NOMO-1 treated with dmso at 0.1 percent for 144 hours (cell line): ENCODE measurements around the gene OR52I2.

Experiments used
- DNase-seq: peaks from one replicate; lab custom pipeline; 2025; ENCODE audit not compliant: unreplicated experiment; lab: John Stamatoyannopoulos, UW

OR52I2 gene

DNA sequence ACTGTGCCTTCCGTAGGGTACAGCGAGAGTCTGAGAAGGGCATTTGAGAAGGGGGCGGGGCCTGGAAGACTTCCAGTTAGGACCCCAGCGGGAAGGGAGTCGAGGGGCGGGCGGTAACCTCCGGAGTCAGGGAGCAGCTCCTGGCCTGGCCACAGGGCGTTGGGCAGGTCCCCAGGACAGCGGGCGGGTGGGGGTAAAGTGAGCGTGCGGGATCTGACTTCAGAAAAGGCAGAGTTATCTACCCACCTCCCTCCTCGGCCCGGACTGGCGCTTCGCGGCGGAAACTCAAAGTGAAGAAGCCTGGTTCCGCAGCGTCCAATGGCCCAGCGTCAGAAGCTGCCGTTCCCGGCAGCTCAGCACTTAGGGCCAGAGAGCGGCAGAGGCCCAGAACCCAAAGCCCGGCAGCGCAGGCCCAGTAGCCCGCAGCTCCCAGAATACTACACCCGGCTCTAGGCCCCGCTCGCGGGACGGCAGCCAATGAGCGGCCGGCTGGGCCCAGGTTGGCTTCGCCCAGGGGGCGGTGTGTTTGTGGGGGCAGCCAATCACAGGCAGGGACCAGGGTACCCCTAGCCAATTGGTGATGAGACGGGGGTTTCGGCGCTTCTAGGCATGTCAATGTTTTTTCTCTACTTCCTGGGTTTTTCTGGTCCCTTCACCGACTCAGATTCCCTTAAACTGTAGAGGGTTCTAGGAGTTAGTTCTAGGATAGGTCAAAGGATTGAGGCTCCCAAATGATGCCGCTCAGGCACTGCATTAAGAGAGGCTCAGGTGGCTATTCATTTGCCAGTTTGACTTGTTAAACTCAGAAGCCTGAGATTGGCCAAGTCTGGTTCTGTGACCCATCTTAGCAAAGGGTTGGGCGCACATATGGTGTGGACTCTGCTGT, 26.5 kb downstream of the OR52I2 start, which contains the start of gene TRIM68:
Gene TRIM68 (minus strand): TSS at position 451 of the 886 bp plus-strand sequence. CDS start 2,727 bp downstream, outside the sequence.
- DNase-seq, result peak; percentile 90

DNA sequence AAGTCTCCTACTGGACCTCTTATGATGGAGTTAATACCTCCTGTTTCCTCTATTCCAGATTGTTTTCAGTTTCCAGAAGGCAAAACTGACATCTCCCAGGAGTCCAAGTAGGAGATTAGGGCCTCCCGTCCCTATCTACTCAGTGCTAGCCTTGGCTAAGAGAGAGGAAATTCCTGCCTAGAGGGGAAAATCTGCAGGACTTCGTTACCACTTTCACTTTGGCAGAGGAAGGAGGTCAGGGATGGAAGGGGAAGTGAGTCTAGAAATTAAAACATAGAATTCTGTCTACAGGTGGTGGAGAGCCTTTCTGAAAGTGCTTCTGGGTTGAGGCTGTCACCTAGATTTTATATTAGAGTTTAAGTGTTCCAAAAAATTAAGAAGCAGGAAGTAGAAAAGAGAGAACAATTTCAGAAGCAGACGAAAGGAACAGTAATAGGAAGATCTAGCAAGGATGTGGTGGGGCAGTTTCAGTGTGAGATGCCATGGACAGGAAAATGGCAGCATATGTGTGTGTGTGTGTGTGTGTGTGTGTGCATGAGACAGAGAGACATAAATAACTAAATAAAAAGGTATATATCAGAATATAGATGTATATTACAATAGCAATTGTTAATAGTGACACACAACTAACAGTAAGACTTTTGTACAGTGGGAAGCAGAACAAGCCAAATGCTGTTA, 28.9 kb downstream of the OR52I2 start:
- DNase-seq, result no peak

DNA sequence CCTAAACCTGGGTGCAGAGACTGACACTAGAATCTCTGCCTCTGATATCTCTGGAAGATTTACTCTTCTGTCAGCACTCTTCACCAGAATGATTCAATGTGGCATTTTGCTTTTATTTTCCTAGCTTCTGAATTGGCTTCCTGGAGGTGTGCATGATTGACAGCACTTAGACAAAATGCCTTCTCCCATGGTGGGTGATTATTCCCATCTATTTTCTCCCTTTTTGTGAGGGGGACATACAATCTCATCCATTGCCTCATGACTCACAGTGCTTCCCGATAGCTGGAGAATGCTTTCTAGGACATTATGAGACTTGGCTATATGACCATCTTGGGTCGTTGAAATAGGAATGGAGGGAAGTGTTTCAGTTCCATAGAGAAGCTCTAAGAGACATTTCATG, 30.4 kb downstream of the OR52I2 start:
- no peak for DNase-seq

DNA sequence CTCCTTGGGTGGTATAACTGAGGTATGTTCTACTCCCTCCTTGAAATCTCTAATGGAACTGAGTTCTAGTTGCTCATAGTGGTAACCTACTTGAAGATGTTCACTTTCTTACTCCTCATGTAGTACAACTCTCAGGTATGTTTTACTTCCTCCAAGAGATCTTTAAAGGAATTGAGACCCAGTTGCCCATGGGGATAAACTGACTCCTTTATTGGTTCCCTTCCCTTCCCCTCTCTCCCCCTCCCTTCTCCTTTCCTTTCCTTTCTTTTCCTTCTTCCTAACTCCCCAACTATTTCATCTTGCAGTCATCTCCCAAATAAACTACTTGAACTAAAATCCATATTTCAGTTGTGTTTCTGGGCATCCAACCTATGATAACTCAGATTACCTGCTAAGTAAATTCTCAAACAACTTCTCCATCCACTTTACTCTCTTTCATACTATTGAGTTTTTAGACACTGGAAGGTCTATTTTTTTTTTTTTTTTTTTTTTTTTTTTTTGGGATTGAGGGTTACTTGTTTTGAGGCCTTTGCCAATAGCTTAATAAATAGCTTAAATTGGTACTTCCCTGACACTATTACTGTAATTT, 34.4 kb downstream of the OR52I2 start:
- DNase-seq, result no peak

DNA sequence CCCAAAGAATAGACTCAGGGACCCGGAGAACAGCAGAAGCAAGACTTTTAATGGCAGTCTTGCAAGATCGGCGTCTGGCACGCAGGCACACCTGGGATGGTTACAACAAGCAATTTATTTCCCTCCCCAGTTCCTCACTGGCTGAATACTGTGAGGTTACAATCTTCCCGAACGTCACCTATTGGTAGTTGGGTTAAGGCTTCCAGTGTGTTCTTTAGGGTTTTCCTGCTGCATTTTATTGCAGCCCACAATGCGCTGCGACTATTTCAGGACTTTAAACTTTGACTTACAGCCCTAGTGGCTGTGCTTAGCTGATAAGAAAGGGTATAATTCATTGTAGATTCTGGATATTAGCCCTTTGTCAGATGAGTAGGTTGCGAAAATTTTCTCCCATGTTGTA, 38.0 kb downstream of the OR52I2 start:
- no peak for DNase-seq

DNA sequence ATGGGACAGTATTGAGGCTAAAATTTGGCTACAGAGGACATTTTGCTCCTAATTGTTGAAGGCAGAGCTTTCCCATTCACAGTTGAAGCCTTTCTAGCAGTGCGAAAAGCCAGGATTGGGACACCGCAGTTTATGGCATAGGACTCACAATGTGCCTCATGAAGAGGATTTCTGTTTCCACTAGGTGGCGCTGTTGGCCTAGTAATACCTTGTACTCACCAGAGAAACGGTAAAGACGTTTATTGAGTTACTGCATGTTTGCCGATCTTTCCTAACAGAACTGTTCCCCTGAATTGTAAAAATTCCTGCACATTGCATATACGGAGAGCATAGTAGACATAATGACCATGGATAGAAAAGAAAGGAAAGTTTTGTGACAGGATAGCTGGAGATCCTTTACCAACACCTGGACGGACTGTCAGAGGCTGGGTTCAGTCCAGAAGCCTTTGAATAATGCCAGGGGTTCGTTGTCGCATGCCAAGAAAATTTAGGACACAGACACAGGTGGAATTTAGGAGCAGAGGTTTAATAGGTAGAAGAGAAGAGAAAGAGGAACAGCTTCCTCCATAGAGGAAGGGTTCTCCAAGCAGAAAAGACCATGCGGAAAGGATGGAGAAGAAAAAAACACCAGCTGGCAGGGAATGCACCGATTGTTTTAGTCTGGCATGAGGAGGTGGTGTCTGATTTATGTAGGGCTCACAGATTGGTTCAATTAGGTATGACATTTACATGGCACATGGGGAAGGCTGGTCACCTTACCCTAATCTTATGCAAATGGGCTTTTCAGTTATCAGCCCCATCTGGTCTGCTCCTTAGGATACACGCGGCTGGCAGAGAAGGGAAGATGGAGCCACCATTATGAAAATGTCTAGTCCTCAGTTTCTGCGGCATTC, 44.9 kb downstream of the OR52I2 start:
- DNase-seq, result peak; percentile 8

DNA sequence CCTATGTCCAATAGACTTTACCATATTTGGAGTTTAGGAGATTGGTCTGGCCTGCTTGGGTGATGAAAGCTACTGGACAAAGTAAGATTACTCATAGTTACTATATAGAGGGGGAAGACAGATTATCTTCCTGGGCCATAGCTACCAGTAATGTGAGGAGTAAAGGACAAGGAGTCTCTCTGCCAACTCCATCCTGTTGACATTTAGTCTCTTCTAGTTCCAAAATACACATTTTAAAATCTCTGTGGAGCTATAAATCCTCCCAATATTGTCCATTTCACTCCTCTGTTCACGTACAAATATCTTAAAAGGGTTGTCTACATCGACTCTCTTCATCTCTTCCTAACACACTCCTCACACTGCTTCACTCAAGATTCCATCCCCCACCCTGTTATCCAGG, 54.6 kb downstream of the OR52I2 start:
- no peak for DNase-seq

DNA sequence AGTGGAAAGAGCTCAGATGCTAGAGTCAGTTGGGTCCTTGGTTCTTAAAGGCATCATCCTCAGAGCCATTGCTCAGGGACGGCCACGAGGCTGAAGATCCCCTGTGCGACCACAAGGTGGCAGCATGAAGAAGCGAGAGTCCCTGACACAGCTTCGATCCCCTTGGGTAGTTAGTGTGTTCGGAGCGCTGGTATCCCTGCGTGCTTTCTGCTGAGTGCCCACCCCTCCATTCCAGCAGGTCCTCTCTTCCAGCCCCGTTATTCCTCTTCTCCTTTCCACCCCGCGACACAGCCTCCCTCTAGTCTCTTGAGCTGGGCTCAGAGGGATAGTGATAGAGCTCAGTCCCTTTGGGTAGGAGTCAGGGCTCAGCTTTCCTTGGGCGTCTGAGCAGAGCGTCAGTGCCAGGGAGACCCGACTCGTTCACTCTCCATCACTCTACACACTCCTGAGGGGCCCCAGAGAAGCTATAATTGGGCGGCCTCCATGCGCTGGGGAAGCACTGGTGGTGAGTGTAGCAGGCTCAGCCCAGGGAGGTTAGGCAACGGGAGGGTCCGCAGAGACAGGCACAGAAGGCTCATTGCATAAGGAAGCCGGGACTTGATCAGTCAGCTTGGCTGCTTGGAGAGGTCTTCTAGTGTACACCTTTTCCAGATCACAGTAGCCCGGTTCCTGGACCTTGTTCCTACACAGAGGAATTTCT, 55.6 kb downstream of the OR52I2 start, which contains the start of gene OR51D1:
Gene OR51D1 (plus strand): TSS at position 516 of the 700 bp plus-strand sequence. CDS start 2,314 bp downstream, outside the sequence.
- DNase-seq, result peak; percentile 8

DNA sequence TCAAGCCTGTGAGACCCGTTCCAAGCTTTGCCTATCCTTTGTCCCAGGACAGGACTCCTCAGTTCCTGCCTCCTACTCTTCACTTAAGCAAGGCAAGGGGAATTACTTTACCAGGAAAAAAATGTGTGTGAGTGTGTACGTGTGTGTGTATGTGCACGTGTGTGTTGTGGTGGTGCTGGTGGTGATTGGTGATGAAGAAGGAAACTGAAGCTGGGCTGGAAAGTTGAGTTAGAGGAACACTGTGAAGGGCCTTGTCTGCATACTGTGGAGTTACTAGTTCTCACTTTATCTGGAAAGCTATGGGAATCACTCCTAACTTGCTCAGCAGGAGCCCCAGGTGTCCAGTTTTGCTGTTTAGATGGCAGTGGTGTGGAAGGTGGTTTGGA, 56.1 kb downstream of the OR52I2 start:
- no peak for DNase-seq

DNA sequence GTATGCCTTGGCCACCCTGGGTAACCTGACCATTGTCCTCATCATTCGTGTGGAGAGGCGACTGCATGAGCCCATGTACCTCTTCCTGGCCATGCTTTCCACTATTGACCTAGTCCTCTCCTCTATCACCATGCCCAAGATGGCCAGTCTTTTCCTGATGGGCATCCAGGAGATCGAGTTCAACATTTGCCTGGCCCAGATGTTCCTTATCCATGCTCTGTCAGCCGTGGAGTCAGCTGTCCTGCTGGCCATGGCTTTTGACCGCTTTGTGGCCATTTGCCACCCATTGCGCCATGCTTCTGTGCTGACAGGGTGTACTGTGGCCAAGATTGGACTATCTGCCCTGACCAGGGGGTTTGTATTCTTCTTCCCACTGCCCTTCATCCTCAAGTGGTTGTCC, 58.4 kb downstream of the OR52I2 start:
- no peak for DNase-seq

DNA sequence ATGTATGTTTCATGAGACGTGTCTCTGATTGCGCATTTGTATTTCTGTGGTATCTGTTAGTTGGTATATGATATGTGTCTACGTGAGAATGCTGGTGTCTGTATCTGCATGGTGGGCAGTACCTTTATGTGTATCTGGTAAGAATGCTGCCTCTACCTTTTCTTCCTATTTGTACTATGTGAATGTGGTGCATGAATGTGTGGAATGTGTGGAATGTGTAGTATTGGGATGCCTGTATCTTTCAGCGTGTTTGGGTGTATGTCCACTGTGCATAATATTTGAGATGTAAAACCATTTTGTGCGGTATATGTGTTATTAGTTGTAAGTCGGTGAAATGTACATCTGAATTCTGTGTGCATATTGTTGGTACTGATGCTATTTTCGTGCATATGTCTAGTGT, 60.0 kb downstream of the OR52I2 start:
- no peak for DNase-seq

DNA sequence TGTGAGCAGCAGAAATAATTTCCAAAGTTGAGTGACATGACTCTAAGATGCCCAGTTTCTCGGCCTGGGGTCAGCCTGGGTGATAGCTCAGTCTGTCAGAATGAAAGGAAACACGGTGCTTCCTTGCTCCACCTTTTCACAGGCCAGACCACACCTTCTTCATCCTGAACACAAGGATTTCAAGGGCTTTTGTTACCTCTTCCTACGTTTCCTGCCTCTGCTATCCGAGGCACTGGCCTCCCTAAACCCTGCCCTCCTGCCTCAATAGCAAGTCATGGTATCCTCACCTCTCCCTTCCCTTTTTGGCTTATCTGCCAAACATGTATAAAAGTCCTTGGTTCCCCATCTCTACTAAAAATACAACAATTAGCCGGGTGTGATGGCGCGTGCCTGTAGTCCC, 60.5 kb downstream of the OR52I2 start:
- DNase-seq, result no peak
